Measurements from ENCODE around the gene MRPL16. TPM values are rescaled to one million over a fixed set of nuclear protein-coding genes. Genes with fewer than 3 reads are reported as not detected.
A peak's percentile ranks its signal among the peaks of the same experiment; 100 is the strongest.
"Not testable (repeated sequence)": the region's sequence is repeated elsewhere in the genome, so short reads cannot be mapped to it uniquely, and the experiment has no call there.

Gene MRPL16
- total RNA-seq, 1 experiment from 2014 or later: 66.6 TPM

DNA sequence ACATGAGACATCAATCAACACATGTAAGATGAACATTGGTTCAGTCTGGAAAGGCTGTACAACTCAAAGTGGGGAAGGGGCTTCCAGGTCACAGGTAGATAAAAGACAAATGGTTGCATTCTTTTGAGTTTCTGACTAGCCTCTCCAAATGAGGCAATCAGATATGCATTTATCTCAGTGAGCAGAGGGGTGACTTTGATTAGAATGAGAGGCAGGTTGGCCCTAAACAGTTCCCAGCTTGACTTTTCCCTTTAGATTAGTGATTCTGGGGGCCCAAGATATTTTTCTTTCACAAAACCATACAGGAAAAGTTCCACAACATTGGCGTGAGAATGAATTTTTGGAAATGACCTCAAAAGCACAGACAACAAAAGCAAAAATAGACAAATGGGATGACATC lies 5.9 kb upstream of the MRPL16 start:
- in situ Hi-C loops (cut with HindIII; ENCODE audit: low pct_unique_long_range_greater_than_20kb, low sequenced_read_pairs); DNase-seq (ENCODE audit: low read depth): not testable (repeated sequence)

DNA sequence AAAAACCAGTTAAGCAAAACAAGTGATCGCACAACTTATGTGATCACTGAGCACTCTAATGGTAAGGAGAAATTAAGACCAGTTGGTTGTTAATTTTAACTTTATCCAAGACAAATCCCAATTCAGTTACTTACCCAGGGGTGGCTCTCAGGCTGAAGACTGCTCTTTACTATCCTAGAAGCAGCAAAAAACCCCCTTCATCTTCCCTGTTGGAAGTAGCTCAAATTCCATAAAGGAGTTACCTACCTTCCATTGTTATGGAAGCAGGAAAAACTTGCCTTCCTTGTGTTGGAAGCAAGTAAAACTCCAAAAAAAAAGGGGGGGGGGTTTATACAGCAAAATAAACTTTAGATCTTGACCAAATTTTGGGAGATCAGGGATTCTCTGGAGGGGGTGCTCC lies 5.2 kb upstream of the MRPL16 start:
- in situ Hi-C loops (cut with HindIII; ENCODE audit: low pct_unique_long_range_greater_than_20kb, low sequenced_read_pairs): no loop called here

DNA sequence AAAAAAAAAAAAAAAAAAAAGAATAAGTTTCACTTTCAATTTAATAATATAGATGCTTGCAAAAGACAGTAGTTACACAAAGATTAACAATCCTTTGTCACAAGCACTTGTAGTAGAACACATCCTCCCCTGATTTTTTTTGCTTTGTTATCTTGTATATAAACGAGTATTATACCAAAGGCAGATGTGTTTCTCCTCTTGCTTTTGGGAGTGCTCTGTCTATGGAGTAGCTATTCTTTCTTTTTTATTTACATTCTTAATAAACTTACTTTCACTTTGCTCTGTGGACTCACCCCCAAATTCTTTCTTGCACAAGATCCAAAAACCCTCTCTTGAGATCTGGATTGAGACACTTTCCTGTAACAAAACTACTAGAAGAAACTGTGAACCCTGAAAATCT lies 3.4 kb upstream of the MRPL16 start:
- in situ Hi-C loops (cut with HindIII; ENCODE audit: low pct_unique_long_range_greater_than_20kb, low sequenced_read_pairs): no loop called here

More for the DNA sequence above, 5.2 kb upstream of the MRPL16 start:
- no peak for DNase-seq (ENCODE audit: low read depth)

DNA sequence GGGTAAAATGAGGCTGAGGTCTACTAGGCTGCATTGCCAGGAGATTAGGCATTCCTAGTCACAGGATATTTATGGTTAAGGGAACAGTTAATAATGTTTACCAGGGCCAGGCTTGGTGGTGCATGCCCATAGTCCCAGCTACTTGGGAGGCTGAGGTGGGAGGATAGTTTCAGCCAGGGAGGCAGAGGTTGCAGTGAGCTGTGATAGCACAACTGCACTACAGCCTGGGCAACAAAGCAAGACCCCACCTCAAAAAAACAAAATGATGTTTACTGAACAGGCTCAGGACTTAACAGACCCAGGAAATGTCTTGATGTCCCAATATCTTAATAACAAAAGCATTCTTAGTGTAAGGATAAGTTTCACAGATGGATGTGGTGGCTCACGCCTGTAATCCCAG lies 2.8 kb upstream of the MRPL16 start:
- in situ Hi-C loops (cut with HindIII; ENCODE audit: low pct_unique_long_range_greater_than_20kb, low sequenced_read_pairs): no loop called here
- no peak for DNase-seq (ENCODE audit: low read depth)

More for the DNA sequence above, 3.4 kb upstream of the MRPL16 start:
- no peak for DNase-seq (ENCODE audit: low read depth)

DNA sequence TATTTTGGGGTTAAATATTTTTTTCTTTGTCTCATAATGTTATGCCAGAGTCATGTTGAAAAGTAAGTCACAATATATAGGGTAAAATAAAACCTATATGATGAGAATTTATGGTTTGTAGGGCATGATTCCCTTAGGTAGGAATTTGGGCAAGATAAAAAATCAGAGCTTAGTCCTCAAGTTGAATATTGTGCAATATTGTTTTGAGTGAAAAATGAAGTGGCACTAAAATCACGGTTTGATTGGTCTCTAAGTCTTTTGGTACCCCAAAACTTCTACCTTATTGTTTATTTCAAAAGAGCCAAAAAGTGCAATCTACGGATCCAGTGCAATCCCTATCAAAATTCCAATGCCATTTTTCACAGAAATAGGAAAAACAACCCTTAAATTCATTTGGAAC lies 1.6 kb upstream of the MRPL16 start:
- in situ Hi-C loops (cut with HindIII; ENCODE audit: low pct_unique_long_range_greater_than_20kb, low sequenced_read_pairs): no loop called here
- no peak for DNase-seq (ENCODE audit: low read depth)

DNA sequence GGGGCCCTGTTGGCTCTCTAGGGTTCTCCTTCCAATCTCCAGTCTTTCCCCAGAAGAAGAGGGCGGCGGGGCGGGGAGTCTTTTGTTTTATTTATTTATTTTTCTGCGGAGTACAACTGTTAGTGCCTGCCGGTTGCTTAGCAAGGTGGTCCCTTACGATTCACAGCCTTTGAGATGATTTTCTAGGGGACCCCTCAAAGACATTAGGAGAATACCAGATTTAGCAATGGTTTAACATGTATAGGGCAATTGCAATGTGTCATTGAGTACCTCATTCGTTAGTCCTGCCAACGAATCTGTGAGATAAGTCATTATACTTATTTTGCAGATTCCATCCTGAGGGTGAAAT lies 307 bp upstream of the MRPL16 start:
- in situ Hi-C loops (cut with HindIII; ENCODE audit: low pct_unique_long_range_greater_than_20kb, low sequenced_read_pairs): no loop called here
- DNase-seq (ENCODE audit: low read depth): no peak

DNA sequence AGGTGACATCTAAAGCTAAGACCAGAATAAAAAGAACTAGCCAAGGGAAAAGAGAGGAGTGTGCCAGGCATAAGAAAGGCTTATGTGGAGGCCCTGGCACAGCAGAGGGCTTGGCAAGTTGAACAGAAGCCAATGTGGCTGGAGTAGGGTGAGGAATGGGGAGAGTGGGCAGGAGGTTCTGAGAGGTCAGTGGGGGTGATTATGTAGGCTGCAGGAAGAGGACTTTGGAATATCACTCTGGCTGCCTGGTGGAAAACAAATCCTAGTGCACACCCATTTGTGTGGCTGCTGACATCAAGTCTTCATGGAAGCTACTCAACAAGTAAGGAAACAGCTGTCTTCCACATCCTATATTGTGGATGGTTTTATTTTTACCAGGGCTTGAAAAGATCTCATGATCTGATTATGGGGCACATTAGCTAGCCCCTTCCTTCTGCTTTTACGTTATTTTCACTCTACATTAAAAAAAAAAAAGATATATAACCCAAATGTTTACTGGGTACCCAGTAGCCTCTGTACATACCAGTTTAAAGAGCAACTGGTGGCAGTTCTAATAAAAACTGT lies 3.4 kb downstream of the MRPL16 start:
- in situ Hi-C loops (cut with HindIII; ENCODE audit: low pct_unique_long_range_greater_than_20kb, low sequenced_read_pairs): no loop called here
- DNase-seq (ENCODE audit: low read depth): no peak

DNA sequence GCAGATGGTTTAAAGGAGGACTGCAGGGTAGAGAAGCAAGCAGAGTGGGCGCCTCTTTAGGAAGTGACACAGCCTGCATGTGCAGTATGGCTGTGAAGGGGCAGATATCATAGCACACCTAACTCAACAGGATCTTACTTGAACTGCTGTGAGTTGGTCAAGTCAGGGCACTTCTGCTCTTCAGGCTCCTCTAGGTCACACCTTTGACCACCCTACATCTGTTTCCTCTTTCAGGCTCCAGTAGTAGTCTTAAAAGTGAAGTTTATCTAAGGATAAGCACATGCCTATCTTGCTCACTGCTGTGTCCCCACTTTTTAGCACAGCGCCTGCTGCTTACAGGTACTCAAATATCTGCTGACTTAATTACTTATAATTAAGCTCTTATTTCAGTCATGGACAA lies 6.5 kb downstream of the MRPL16 start:
- no peak for DNase-seq (ENCODE audit: low read depth)
- in situ Hi-C loops (cut with HindIII; ENCODE audit: low pct_unique_long_range_greater_than_20kb, low sequenced_read_pairs): no loop called here

DNA sequence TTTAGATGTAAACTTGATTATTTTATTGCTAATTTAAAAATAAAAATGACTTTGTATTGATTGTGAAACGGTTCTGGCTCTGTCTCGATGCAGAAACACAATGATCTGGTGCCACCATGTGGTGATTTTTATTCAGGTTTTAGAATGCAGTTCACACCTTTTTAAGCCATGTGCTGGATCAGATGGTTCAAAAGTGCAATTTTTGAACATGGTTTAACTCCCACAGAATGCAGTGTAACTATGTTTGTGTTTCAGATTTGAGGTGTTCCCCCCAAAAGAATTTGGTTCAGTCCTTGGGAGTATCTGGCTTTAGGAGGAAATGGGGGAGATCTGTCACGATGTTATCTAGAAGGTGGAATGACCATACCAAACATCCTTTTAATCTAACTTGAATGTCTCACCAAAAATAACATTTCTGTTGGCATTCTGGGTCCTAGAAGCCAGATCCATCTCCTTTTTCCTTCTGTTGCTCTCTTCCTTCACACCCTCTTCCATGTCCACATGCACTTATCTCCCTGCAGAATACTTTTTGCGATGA lies 7.9 kb downstream of the MRPL16 start:
- in situ Hi-C loops (cut with HindIII; ENCODE audit: low pct_unique_long_range_greater_than_20kb, low sequenced_read_pairs): no loop called here

DNA sequence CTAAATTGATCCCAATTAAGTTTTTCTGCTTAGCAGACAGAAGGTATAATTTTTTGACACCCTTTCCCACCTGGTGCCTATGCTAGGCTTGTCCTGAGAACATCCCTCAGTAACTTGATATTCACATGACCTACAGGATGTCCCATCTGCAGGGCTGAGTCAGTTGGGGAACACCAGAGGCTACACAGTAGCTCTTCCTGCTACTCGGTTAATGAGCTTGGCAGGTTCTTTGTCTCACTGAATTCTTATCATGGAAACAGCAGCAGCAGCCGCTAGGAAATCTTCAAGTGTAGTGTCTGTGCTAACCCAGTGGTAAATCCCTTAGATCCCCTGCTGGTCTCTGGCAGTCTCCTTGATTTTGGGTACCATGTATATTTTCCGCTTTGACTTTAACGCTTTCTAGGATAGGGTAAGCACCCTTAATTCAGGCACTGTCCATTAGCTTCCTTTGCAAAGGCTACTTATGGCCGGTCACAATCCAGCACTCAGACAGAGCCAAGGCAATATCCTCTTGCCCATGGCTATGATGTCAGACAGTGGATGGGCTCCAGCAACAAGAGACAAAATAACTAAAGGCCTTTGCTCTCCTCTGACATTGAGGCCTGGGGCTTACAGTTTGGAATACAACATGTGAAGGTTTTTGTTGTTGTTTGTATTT lies 8.5 kb downstream of the MRPL16 start:
- DNase-seq (ENCODE audit: low read depth): peak; percentile 35
- in situ Hi-C loops (cut with HindIII; ENCODE audit: low pct_unique_long_range_greater_than_20kb, low sequenced_read_pairs): no loop called here

More for the DNA sequence above, 7.9 kb downstream of the MRPL16 start:
- DNase-seq (ENCODE audit: low read depth): peak; percentile 41

DNA sequence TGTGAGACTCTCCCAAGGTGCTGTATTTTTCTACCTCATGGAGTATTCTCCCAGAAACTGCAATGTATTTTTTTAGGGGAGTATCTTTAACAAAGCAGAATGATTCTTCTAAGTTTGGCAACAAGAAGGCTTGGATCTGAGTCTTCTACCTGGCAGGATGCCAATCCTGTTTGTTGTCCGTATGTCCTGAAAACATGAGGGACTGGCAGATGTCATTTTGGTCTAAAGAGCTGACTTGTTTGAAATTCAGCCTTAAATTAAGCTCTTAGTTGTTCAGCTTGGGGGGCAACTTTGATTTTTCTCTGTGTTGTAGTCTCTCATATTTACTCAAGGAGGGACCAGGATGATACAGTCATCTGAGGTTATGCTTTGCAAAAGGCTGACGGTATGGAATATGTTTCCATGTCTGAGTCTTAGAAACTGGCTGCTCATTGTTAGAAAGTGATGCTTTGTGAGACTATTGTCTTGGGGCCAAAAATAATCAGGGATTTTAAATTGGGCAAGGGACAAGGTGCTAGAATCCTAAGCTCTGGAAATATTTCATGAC lies 9.3 kb downstream of the MRPL16 start:
- DNase-seq (ENCODE audit: low read depth): no peak
- in situ Hi-C loops (cut with HindIII; ENCODE audit: low pct_unique_long_range_greater_than_20kb, low sequenced_read_pairs): no loop called here

DNA sequence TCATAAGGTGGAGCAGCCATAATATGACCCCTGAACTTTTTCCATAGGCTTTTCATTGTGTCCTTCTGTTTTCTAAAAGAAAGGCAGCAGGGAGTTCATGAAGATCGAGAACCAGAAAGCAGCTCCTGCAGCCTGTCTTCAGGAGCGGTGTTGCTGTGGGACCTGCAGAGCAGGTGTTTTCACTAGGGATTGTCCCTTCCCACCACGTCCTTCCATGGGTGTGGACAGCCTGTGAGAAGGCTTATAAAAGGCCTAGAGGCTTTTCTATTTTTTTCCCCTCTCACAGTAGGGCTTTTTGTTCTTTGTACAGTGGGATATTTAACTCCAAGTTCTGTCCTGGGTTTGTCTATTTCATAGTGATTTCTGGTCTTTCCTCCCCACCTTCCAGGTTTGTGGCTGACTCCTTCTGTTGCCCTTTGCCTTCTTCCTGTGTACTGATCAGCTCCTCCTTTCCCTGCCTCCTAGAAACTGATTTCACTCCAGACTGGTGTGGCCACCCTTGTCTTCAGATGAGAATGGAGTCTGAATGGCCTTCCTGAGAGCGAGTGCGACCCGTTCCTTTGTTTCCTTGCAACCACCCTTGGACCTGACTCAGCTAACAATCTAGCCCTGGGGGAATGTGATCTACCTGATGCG lies 10.1 kb downstream of the MRPL16 start:
- DNase-seq (ENCODE audit: low read depth): no peak
- in situ Hi-C loops (cut with HindIII; ENCODE audit: low pct_unique_long_range_greater_than_20kb, low sequenced_read_pairs): no loop called here

DNA sequence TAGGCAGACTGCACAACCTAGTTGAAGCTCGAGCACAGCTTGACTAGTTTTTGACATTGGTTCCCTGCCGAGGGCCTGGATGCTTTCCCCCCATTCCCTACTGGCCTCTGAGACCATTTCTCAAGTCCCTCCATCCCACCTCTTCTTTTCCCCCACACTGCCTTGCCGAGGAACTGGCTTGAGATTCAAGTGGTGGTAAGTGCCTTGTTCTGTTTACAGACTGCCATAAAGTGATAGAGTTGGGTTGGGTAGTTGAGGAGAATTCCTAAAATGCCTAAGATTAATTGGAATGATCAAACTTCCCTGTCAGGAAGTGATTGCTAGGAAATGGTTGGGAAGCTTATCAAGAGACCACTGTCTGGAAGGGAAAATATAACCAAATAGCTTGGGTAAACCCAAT lies 16.2 kb downstream of the MRPL16 start:
- DNase-seq (ENCODE audit: low read depth): no peak
- in situ Hi-C loops (cut with HindIII; ENCODE audit: low pct_unique_long_range_greater_than_20kb, low sequenced_read_pairs): no loop called here

DNA sequence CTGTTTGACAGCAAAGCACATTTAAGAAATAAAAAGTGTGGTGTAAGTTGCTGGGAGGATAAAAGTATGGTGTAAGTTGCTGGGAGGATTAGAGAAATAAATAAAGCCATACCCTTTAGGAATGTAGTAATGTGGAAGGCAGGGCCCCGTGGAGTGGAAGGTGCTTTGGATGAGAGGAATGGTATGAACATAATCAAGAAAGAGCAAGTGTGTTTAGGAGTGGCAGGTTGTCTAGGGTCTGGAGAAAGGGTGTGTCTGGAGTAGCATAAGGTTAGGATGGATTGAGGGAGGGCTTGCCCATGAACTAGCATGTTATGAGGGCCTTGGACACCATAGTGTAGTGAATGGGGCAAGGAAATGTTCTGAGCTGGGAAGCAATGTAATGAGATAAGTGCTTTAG lies 18.1 kb downstream of the MRPL16 start:
- in situ Hi-C loops (cut with HindIII; ENCODE audit: low pct_unique_long_range_greater_than_20kb, low sequenced_read_pairs): no loop called here
- no peak for DNase-seq (ENCODE audit: low read depth)

DNA sequence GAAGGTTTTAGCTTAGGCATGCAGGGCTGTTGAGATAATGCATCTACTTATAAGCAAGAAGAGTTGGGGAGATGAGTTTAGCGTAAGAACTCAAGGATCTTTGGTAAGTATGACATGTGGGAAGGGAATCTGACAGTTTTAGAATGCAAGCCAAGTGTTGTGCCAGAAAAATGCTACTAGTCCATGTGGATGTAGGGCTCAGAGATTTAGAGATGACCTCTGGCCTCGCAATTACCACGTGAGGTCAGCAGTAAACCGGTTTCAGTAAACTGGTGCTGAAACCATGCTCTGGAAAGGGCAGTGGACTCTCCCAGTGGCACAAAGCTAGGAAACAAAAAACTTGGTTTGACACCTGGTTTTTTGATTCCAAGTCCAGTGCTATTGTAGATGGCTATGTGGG lies 18.9 kb downstream of the MRPL16 start:
- no peak for DNase-seq (ENCODE audit: low read depth)
- in situ Hi-C loops (cut with HindIII; ENCODE audit: low pct_unique_long_range_greater_than_20kb, low sequenced_read_pairs): no loop called here

DNA sequence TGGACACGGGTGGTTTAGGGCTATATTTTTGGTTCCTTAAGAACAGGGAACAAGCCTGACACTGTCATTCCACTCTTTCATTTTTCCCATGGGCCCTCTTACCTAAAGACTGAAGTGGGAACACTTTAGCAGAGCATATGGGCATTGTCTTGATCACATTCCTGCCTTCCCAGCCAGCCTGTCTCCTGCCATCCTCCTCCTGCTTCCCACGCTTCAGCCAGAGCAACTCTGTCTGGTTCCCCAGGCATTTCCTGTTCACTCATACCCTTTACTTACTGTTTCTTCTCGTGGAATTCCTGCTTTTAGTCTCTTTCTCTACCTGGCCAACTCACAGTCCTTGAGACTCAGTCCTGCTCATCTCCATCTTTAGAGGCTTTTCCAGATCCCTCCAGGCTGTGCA lies 22.8 kb downstream of the MRPL16 start:
- no peak for DNase-seq (ENCODE audit: low read depth)
- in situ Hi-C loops (cut with HindIII; ENCODE audit: low pct_unique_long_range_greater_than_20kb, low sequenced_read_pairs): no loop called here

DNA sequence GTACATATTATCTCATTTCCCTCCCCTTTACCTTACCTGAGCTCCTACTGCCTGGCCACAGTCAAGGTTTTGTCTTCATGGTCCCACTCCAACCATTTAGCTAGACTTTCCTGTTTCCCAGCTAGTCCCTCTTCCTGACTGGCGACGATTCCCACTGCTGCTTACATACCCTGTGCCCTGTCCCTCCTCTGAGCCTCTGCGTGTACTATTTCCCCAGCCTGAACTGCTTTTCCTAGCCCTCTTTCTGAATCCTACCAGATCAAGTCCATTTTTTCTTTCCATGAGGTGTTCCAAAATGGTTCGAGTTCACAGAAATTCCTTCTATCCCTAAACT lies 23.4 kb downstream of the MRPL16 start:
- in situ Hi-C loops (cut with HindIII; ENCODE audit: low pct_unique_long_range_greater_than_20kb, low sequenced_read_pairs): no loop called here
- no peak for DNase-seq (ENCODE audit: low read depth)

DNA sequence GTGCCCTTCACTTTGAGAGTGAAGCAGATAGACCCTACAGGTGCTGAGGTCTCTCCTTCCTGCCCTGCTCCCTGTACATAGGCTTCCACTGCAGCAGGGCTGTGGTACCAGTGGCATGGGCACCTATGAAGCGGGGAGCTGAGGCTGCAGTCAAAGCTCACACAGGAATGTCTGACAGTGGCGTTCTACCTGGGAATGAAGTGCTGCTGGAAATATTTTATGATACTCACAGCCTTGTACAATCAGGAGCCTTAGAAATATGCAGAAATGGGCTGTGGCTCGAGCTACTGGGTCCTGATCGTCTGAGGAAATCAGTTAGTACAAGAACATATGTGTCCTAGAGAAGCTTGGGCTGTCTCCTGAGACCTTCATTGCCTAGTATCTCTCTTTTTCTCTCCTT lies 24.8 kb downstream of the MRPL16 start:
- in situ Hi-C loops (cut with HindIII; ENCODE audit: low pct_unique_long_range_greater_than_20kb, low sequenced_read_pairs): no loop called here
- DNase-seq (ENCODE audit: low read depth): no peak

DNA sequence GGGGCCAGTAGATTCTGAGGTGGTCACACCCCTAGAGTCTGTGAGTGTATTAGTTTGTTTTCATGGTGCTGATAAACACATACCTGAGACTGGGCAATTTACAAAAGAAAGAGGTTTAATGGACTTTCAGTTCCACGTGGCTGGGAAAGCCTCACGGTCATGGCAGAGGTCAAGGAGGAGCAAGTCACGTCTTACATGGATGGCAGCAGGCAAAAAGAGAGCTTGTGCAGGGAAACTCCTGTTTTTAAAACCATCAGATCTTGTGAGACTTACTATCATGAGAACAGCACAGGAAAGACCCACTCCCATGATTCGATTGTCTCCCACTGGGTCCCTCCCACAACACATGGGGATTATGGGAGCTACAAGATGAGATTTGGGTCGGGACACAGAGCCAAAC lies 26.1 kb downstream of the MRPL16 start:
- DNase-seq (ENCODE audit: low read depth); in situ Hi-C loops (cut with HindIII; ENCODE audit: low pct_unique_long_range_greater_than_20kb, low sequenced_read_pairs): not testable (repeated sequence)
